ENCODE data around the gene PCDHGA12. TPM values are rescaled to one million over a fixed set of nuclear protein-coding genes. Genes with fewer than 3 reads are reported as not detected.

PCDHGA12 gene
- total RNA-seq, 1 donor from 2014 or later: 23.0 TPM

GRCh38 chr5:141439411-141440141 is 9.3 kb downstream of the PCDHGA12 start:
- DNase-seq (ENCODE audit: extremely low read depth, low read depth, low spot score): no peak

GRCh38 chr5:141440341-141440740 is 10.0 kb downstream of the PCDHGA12 start:
- DNase-seq (ENCODE audit: extremely low read depth, low read depth, low spot score): no peak

GRCh38 chr5:141441571-141442170 is 11.4 kb downstream of the PCDHGA12 start:
- DNase-seq (ENCODE audit: extremely low read depth, low read depth, low spot score): no peak

GRCh38 chr5:141465351-141465750 is 35.0 kb downstream of the PCDHGA12 start:
- no peak for DNase-seq (ENCODE audit: extremely low read depth, low read depth, low spot score)

- DNase-seq (ENCODE audit: extremely low read depth, low read depth, low spot score): peak; percentile 71
These were observed 45.4 kb downstream of the PCDHGA12 start, which contains the start of gene PCDHGC3 for GRCh38 chr5:141475625-141476131. Gene PCDHGC3, plus strand, starts transcription at chr5:141475966. Its CDS starts 151 bp downstream, at chr5:141476117.

- peak; percentile 37 for DNase-seq (ENCODE audit: extremely low read depth, low read depth, low spot score)
These were observed 46.0 kb downstream of the PCDHGA12 start for GRCh38 chr5:141476132-141476911.

- no peak for DNase-seq (ENCODE audit: extremely low read depth, low read depth, low spot score)
These were observed 46.8 kb downstream of the PCDHGA12 start for GRCh38 chr5:141477044-141477575.

GRCh38 chr5:141477815-141478214 is 47.5 kb downstream of the PCDHGA12 start:
- no peak for DNase-seq (ENCODE audit: extremely low read depth, low read depth, low spot score)

GRCh38 chr5:141478321-141478945 is 48.1 kb downstream of the PCDHGA12 start:
- no peak for DNase-seq (ENCODE audit: extremely low read depth, low read depth, low spot score)

- DNase-seq (ENCODE audit: extremely low read depth, low read depth, low spot score): no peak
These were observed 49.5 kb downstream of the PCDHGA12 start for GRCh38 chr5:141479776-141480175.

Other genes with a start within 250 kb of the PCDHGA12 start
- 0.05 and 1.1 TPM in 2 replicates for gene PCDHB16, start 248.1 kb upstream of the PCDHGA12 start, total RNA-seq
- gene PCDHB9, start 243.3 kb upstream of the PCDHGA12 start, total RNA-seq: 0.15 and 0.41 TPM in 2 replicates
- gene PCDHB10, start 238.2 kb upstream of the PCDHGA12 start, total RNA-seq: 1.1 and 1.3 TPM in 2 replicates
- 0.58 and 1.5 TPM in 2 replicates for gene PCDHB11, start 230.9 kb upstream of the PCDHGA12 start, total RNA-seq
- 0.19 and 0.58 TPM in 2 replicates for gene PCDHB12, start 221.8 kb upstream of the PCDHGA12 start, total RNA-seq
- 1.8 and 3.0 TPM in 2 replicates for gene PCDHB13, start 216.6 kb upstream of the PCDHGA12 start, total RNA-seq
- gene PCDHB14, start 207.2 kb upstream of the PCDHGA12 start, total RNA-seq: 1.6 and 6.7 TPM in 2 replicates
- 0.97 and 1.7 TPM in 2 replicates for gene PCDHB15, start 185.1 kb upstream of the PCDHGA12 start, total RNA-seq
- 0.76 TPM in 1 of 2 replicates, not detected in the other for gene SLC25A2, start 126.5 kb upstream of the PCDHGA12 start, total RNA-seq
- gene TAF7, start 109.7 kb upstream of the PCDHGA12 start, total RNA-seq: 51.0 and 52.6 TPM in 2 replicates
- 0.39 and 1.2 TPM in 2 replicates for gene PCDHGA1, start 100.0 kb upstream of the PCDHGA12 start, total RNA-seq
- 2.6 and 4.1 TPM in 2 replicates for gene PCDHGA2, start 91.7 kb upstream of the PCDHGA12 start, total RNA-seq
- gene PCDHGA3, start 86.7 kb upstream of the PCDHGA12 start, total RNA-seq: 1.6 and 4.0 TPM in 2 replicates
- 0.82 and 2.3 TPM in 2 replicates for gene PCDHGB1, start 80.4 kb upstream of the PCDHGA12 start, total RNA-seq
- 5.7 and 9.2 TPM in 2 replicates for gene PCDHGA4, start 75.5 kb upstream of the PCDHGA12 start, total RNA-seq
- 3.8 and 4.7 TPM in 2 replicates for gene PCDHGB2, start 70.5 kb upstream of the PCDHGA12 start, total RNA-seq
- 0.82 and 2.1 TPM in 2 replicates for gene PCDHGA5, start 66.3 kb upstream of the PCDHGA12 start, total RNA-seq
- 2.6 and 5.5 TPM in 2 replicates for gene PCDHGB3, start 60.3 kb upstream of the PCDHGA12 start, total RNA-seq
- 4.5 and 6.6 TPM in 2 replicates for gene PCDHGA6, start 56.6 kb upstream of the PCDHGA12 start, total RNA-seq
- 3.6 and 5.3 TPM in 2 replicates for gene PCDHGA7, start 47.8 kb upstream of the PCDHGA12 start, total RNA-seq
- 11.1 and 19.5 TPM in 2 replicates for gene PCDHGB4, start 42.8 kb upstream of the PCDHGA12 start, total RNA-seq
- 0.92 and 2.3 TPM in 2 replicates for gene PCDHGA8, start 37.9 kb upstream of the PCDHGA12 start, total RNA-seq
- gene PCDHGB5, start 32.6 kb upstream of the PCDHGA12 start, total RNA-seq: 17.5 and 27.2 TPM in 2 replicates
- gene PCDHGA9, start 27.7 kb upstream of the PCDHGA12 start, total RNA-seq: 3.3 and 4.5 TPM in 2 replicates
- 1.8 and 6.2 TPM in 2 replicates for gene PCDHGB6, start 22.5 kb upstream of the PCDHGA12 start, total RNA-seq
- 4.0 and 12.4 TPM in 2 replicates for gene PCDHGA10, start 17.5 kb upstream of the PCDHGA12 start, total RNA-seq
- 14.1 and 23.4 TPM in 2 replicates for gene PCDHGB7, start 12.8 kb upstream of the PCDHGA12 start, total RNA-seq
- 12.3 and 17.5 TPM in 2 replicates for gene PCDHGA11, start 9.5 kb upstream of the PCDHGA12 start, total RNA-seq
- gene PCDHGC3, start 45.5 kb downstream of the PCDHGA12 start, total RNA-seq: 24.3 and 43.0 TPM in 2 replicates
- 0.44 and 2.5 TPM in 2 replicates for gene PCDHGC4, start 54.5 kb downstream of the PCDHGA12 start, total RNA-seq
- 0.24 and 2.5 TPM in 2 replicates for gene PCDHGC5, start 58.6 kb downstream of the PCDHGA12 start, total RNA-seq
- 78.6 and 94.1 TPM in 2 replicates for gene DIAPH1, start 188.5 kb downstream of the PCDHGA12 start, total RNA-seq
- 30.9 and 43.3 TPM in 2 replicates for gene HDAC3, start 206.3 kb downstream of the PCDHGA12 start, total RNA-seq
- 8.5 and 12.2 TPM in 2 replicates for gene RELL2, start 206.5 kb downstream of the PCDHGA12 start, total RNA-seq
- 29.3 and 31.8 TPM in 2 replicates for gene FCHSD1, start 220.9 kb downstream of the PCDHGA12 start, total RNA-seq